ENCODE results near the gene CHST7. TPM values are rescaled to one million over a fixed set of nuclear protein-coding genes. Genes with fewer than 3 reads are reported as not detected.
A peak's percentile ranks its signal among the peaks of the same experiment; 100 is the strongest.

CHST7 gene
- total and polyA plus RNA-seq, 10 of the 15 experiments (the other 5 are each of a cell fraction or from before 2014, with no cell fraction given): 0.58 to 11.0 (median 5.4) TPM

DNA sequence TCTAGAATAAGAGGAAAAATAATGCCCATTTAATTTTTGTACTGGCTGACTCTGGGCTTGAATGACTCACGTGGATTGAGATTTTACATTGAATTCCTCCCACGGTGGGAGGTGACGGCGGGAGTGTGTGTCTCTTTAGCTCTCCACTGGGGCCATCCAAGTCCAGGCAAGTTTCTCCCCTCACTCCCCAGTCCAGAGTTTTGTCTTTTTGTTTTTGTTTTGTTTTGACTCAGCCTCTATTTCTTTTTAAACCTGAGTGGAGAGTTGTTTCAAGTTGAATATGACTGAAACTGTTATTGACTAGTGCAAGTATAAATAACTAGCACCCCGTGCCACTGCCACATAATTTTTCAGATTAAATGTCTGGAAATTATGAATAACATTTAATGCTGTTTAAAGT lies 13.6 kb downstream of the CHST7 start (continued):
- TF ChIP-seq, protein P1, sequence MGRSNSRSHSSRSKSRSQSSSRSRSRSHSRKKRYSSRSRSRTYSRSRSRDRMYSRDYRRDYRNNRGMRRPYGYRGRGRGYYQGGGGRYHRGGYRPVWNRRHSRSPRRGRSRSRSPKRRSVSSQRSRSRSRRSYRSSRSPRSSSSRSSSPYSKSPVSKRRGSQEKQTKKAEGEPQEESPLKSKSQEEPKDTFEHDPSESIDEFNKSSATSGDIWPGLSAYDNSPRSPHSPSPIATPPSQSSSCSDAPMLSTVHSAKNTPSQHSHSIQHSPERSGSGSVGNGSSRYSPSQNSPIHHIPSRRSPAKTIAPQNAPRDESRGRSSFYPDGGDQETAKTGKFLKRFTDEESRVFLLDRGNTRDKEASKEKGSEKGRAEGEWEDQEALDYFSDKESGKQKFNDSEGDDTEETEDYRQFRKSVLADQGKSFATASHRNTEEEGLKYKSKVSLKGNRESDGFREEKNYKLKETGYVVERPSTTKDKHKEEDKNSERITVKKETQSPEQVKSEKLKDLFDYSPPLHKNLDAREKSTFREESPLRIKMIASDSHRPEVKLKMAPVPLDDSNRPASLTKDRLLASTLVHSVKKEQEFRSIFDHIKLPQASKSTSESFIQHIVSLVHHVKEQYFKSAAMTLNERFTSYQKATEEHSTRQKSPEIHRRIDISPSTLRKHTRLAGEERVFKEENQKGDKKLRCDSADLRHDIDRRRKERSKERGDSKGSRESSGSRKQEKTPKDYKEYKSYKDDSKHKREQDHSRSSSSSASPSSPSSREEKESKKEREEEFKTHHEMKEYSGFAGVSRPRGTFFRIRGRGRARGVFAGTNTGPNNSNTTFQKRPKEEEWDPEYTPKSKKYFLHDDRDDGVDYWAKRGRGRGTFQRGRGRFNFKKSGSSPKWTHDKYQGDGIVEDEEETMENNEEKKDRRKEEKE (IDR thresholded peaks at IDR 0.05): no peak
- TF ChIP-seq PML (IDR thresholded peaks at IDR 0.05; ENCODE audit: low read length) (no peak; the same call in 1 of the 2 replicates), ZBED1 (IDR thresholded peaks at IDR 0.05; ENCODE audit: borderline replicate concordance) (no peak), FOXK2 (IDR thresholded peaks at IDR 0.05) (no peak), NR2F1 (conservative IDR thresholded peaks at IDR 0.05) (no peak), JUNB (IDR thresholded peaks at IDR 0.05) (peak; percentile 85), ATF7 (IDR thresholded peaks at IDR 0.05; ENCODE audit: low read depth) (peak; percentile 37; the same call in 1 of the 2 replicates), SMAD5 (IDR thresholded peaks at IDR 0.05; ENCODE audit: low read depth) (no peak), WRNIP1 (IDR thresholded peaks at IDR 0.05; ENCODE audit: borderline replicate concordance, low read depth, low read length) (no peak), MTA2 (IDR thresholded peaks at IDR 0.05; ENCODE audit: low read depth) (peak; percentile 47), SUZ12 (IDR thresholded peaks at IDR 0.05; ENCODE audit: unreplicated experiment) (no peak), FOXM1 (IDR thresholded peaks at IDR 0.05; ENCODE audit: low read depth, low read length) (peak; percentile 28; the same call in 1 of the 2 replicates), EP300 (IDR thresholded peaks at IDR 0.05; ENCODE audit: borderline replicate concordance in 1 of 2, control insufficient read depth in 1 of 2, low read depth in 2 of 2, low read length in 2 of 2) (0 out of 4 replicates have a peak, but pooled peaks of 1 of the 2 experiments have one; percentile 17), POLR2A (IDR thresholded peaks at IDR 0.05; ENCODE audit: low read depth, low read length) (no peak), IKZF2 (IDR thresholded peaks at IDR 0.05) (peak; percentile 67 to 74), RBBP5 (conservative IDR thresholded peaks at IDR 0.05) (no peak)
- TF ChIP-seq, protein P2, sequence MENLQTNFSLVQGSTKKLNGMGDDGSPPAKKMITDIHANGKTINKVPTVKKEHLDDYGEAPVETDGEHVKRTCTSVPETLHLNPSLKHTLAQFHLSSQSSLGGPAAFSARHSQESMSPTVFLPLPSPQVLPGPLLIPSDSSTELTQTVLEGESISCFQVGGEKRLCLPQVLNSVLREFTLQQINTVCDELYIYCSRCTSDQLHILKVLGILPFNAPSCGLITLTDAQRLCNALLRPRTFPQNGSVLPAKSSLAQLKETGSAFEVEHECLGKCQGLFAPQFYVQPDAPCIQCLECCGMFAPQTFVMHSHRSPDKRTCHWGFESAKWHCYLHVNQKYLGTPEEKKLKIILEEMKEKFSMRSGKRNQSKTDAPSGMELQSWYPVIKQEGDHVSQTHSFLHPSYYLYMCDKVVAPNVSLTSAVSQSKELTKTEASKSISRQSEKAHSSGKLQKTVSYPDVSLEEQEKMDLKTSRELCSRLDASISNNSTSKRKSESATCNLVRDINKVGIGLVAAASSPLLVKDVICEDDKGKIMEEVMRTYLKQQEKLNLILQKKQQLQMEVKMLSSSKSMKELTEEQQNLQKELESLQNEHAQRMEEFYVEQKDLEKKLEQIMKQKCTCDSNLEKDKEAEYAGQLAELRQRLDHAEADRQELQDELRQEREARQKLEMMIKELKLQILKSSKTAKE (IDR thresholded peaks at IDR 0.05; ENCODE audit: low read depth, poor library complexity, severe bottlenecking): peak; percentile 67
- TF ChIP-seq, protein P3, sequence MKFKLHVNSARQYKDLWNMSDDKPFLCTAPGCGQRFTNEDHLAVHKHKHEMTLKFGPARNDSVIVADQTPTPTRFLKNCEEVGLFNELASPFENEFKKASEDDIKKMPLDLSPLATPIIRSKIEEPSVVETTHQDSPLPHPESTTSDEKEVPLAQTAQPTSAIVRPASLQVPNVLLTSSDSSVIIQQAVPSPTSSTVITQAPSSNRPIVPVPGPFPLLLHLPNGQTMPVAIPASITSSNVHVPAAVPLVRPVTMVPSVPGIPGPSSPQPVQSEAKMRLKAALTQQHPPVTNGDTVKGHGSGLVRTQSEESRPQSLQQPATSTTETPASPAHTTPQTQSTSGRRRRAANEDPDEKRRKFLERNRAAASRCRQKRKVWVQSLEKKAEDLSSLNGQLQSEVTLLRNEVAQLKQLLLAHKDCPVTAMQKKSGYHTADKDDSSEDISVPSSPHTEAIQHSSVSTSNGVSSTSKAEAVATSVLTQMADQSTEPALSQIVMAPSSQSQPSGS (IDR thresholded peaks at IDR 0.05; ENCODE audit: low read length): 0 out of 2 replicates have a peak, but pooled peaks have one; percentile 41
- TF ChIP-seq, protein P4, sequence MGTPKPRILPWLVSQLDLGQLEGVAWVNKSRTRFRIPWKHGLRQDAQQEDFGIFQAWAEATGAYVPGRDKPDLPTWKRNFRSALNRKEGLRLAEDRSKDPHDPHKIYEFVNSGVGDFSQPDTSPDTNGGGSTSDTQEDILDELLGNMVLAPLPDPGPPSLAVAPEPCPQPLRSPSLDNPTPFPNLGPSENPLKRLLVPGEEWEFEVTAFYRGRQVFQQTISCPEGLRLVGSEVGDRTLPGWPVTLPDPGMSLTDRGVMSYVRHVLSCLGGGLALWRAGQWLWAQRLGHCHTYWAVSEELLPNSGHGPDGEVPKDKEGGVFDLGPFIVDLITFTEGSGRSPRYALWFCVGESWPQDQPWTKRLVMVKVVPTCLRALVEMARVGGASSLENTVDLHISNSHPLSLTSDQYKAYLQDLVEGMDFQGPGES (IDR thresholded peaks at IDR 0.05): no peak

Measured in GM12878 (cell line).